ENCODE measurements around the gene PADI4. TPM values are rescaled to one million over a fixed set of nuclear protein-coding genes. Genes with fewer than 3 reads are reported as not detected.

PADI4 gene
- total and polyA plus RNA-seq, 12 donors: 0.05 to 0.72 (median 0.27) TPM; not detected in 5

DNA sequence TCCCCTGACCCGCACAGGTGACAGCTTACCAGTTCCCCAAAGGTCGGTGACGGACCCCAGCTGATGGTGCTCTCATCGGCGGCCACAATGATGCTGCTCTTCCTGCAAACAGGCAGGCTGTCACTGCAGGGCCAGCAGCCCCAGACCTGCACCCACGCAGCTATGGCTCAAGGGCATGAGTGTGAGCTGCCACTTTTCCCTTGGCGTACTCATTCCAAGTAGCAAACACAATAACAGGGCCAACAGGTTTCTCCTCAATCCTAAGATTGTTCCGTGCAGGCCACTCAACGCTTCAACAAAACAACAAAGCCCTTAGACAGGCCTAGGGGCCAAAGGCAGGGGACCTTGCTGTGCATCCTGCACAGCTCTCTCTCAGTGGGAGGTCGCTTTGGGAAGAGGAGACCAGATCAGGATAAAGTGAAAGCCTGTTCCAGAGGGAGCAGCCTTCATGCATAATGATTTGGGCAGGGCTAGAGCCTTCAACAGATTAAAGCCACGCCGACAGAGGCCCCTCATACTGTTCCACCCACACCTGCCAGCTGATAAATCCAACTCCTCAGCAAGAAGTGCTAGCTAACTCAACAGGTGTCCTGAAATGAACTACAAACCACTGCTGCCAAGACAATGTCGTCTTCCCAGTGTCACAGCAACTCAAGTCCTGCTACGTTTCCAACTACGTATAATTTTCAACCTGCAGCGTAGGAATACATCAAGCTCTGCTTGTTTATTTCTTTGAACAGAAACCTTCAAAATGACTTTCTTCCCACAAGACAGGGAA lies 104.3 kb downstream of the PADI4 start:
- intact Hi-C loops (cut with DNase I): no loop called here
- Histone ChIP-seq H3K36me3 (replicated peaks in 1 of 2) (peaks cover 0 to 95% of the 10 kb centered on the region in 2 donors), H3K4me3 (no peak overlapping the region), H3K9me3 (replicated peaks in 1 of 3) (no peaks in the 10 kb centered on the region), H3K27me3 (no peaks in the 10 kb centered on the region), H3K27ac (peak overlapping the region in 3 of 5 donors; percentile 60 to 82 (median 70)), H3K4me1 (replicated peaks in 1 of 2) (peaks cover 13 to 15% of the 10 kb centered on the region in 2 donors)
- peak in 3 of 7 donors; percentile 25 to 56 (median 51) for DNase-seq
- WGBS, 4 donors: 60 to 75% (median 63%) methylated on average over 13 to 16 of the region's 16 CpGs
- TF ChIP-seq POLR2A (IDR thresholded peaks at IDR 0.05): no peak
- TF ChIP-seq, protein P1, sequence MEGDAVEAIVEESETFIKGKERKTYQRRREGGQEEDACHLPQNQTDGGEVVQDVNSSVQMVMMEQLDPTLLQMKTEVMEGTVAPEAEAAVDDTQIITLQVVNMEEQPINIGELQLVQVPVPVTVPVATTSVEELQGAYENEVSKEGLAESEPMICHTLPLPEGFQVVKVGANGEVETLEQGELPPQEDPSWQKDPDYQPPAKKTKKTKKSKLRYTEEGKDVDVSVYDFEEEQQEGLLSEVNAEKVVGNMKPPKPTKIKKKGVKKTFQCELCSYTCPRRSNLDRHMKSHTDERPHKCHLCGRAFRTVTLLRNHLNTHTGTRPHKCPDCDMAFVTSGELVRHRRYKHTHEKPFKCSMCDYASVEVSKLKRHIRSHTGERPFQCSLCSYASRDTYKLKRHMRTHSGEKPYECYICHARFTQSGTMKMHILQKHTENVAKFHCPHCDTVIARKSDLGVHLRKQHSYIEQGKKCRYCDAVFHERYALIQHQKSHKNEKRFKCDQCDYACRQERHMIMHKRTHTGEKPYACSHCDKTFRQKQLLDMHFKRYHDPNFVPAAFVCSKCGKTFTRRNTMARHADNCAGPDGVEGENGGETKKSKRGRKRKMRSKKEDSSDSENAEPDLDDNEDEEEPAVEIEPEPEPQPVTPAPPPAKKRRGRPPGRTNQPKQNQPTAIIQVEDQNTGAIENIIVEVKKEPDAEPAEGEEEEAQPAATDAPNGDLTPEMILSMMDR (IDR thresholded peaks at IDR 0.05): no peak

Small RNAs within 50 kb of the gene (microRNA-seq; reads per million reads assigned to microRNA genes)
- 0 to 0.76 (median 0) reads per million in 3 donors for gene MIR3972

Small RNAs within 50 kb of the gene (small RNA-seq; reads per million reads assigned to genes)
- 0 reads per million in 2 donors for gene MIR3972

Other genes starting within 250 kb of the PADI4 start
- gene PADI2, start 188.7 kb upstream of the PADI4 start, total RNA-seq: under 1 TPM in 7 of 9 donors, not detected in 2; 0.28 to 0.88 (median 0.42) TPM
- under 1 TPM; 0.20 to 0.48 (median 0.46) TPM for gene PADI2, start 188.7 kb upstream of the PADI4 start, polyA plus RNA-seq
- gene PADI1, start 103.1 kb upstream of the PADI4 start, total RNA-seq: under 1 TPM in 1 of 9 donors, not detected in 8; 0.06 TPM
- gene PADI1, start 103.1 kb upstream of the PADI4 start, polyA plus RNA-seq: under 1 TPM in 2 of 3 donors, not detected in 1; 0.08 to 0.10 TPM
- gene PADI3, start 59.1 kb upstream of the PADI4 start, total RNA-seq: not detected
- not detected for gene PADI3, start 59.1 kb upstream of the PADI4 start, polyA plus RNA-seq
- gene PADI6, start 64.0 kb downstream of the PADI4 start, total RNA-seq: not detected
- gene PADI6, start 64.0 kb downstream of the PADI4 start, polyA plus RNA-seq: not detected
- gene RCC2, start 131.5 kb downstream of the PADI4 start, total RNA-seq: 10 to 100 TPM; 23.5 to 38.3 (median 30.6) TPM
- gene RCC2, start 131.5 kb downstream of the PADI4 start, polyA plus RNA-seq: 10 to 100 TPM; 19.3 to 30.2 (median 26.7) TPM
- 10 to 100 TPM in 8 of 9 donors, 1 to 10 TPM in 1; 1.7 to 53.9 (median 31.2) TPM for gene ARHGEF10L, start 231.5 kb downstream of the PADI4 start, total RNA-seq
- 10 to 100 TPM in 2 of 3 donors, 1 to 10 TPM in 1; 5.0 to 54.9 (median 28.9) TPM for gene ARHGEF10L, start 231.5 kb downstream of the PADI4 start, polyA plus RNA-seq